SU-DHL-6 (cell line): ENCODE data around the gene ARPC1A.
A peak's percentile ranks its signal among the peaks of the same experiment; 100 is the strongest.
"Not testable (repeated sequence)": the region's sequence is repeated elsewhere in the genome, so short reads cannot be mapped to it uniquely, and the experiment has no call there.

Experiments
- H2AFZ ChIP-seq: fragments of 200-600 bp; sonication (generic); 2 replicates; pipeline ENCODE4 v1.6.1; 2014; ENCODE audit warnings: low read depth, mild to moderate bottlenecking, moderate library complexity, mixed read lengths, antibody characterized with exemption, low read length; ENCODE audit not compliant: severe bottlenecking
- H3F3A ChIP-seq: fragments of 200-600 bp; shearing (Covaris generic); 2 replicates; pipeline ENCODE4 v1.6.0; 2016; ENCODE audit warnings: antibody characterized with exemption, mild to moderate bottlenecking; ENCODE audit not compliant: insufficient read depth
- H3K27ac ChIP-seq: fragments of 200-600 bp; sonication (generic); 2 replicates; pipeline ENCODE4 v1.5.1; 2016; ENCODE audit warnings: low read depth, mild to moderate bottlenecking, low read length, moderate library complexity, mixed read lengths
- H3K27me3 ChIP-seq: fragments of 200-600 bp; sonication (generic), shearing (Covaris generic); 2 replicates; pipeline ENCODE4 v1.6.0; 2014; ENCODE audit warnings: mild to moderate bottlenecking, low read length
- H3K36me3 ChIP-seq: fragments of 200-600 bp; sonication (generic); 2 replicates; pipeline ENCODE4 v1.6.1; 2014; ENCODE audit warnings: mild to moderate bottlenecking, low read length, mixed read lengths
- H3K4me2 ChIP-seq: fragments of 300-600, 200-600 bp; shearing (Covaris generic), sonication (generic); 2 replicates; pipeline ENCODE4 v1.6.0; 2014; ENCODE audit warnings: low read length, low read depth, mild to moderate bottlenecking; ENCODE audit not compliant: poor library complexity, severe bottlenecking
- H3K4me3 ChIP-seq: fragments of 200-600 bp; sonication (generic); 2 replicates; pipeline ENCODE4 v1.5.1; 2014; ENCODE audit warnings: antibody characterized with exemption, low read length, mild to moderate bottlenecking, mixed read lengths; ENCODE audit not compliant: insufficient read depth, poor library complexity, severe bottlenecking
- H3K79me2 ChIP-seq: fragments of 200-600 bp; sonication (generic); 2 replicates; pipeline ENCODE4 v1.6.1; 2014; ENCODE audit warnings: mild to moderate bottlenecking, low read length, moderate library complexity; ENCODE audit not compliant: insufficient read depth
- H3K9ac ChIP-seq: fragments of 200-600 bp; sonication (generic); 2 replicates; pipeline ENCODE4 v1.7.0; 2014; ENCODE audit warnings: mild to moderate bottlenecking, low read length
- H3K9me2 ChIP-seq: fragments of 200-600 bp; sonication (generic); replicated peaks from 2 replicates; pipeline ENCODE4 v1.6.1; 2014; ENCODE audit warnings: low read length; ENCODE audit not compliant: insufficient read depth
- H3K9me3 ChIP-seq: fragments of 200-600 bp; sonication (generic); 2 replicates; pipeline ENCODE4 v1.6.1; 2014; ENCODE audit warnings: low read length, mixed read lengths; ENCODE audit not compliant: insufficient read depth
- H4K20me1 ChIP-seq: fragments of 200-600 bp; sonication (generic); 2 replicates; pipeline ENCODE4 v1.6.1; 2014; ENCODE audit warnings: low read depth, mild to moderate bottlenecking, antibody characterized with exemption, low read length, moderate library complexity, mixed read lengths
- EZH2phosphoT487 ChIP-seq: fragments of 200-600 bp; sonication (generic), shearing (Covaris generic); conservative IDR thresholded peaks from 2 replicates; pipeline ENCODE4 v1.6.1; 2018; ENCODE audit warnings: mild to moderate bottlenecking, antibody characterized with exemption, low read length, moderate library complexity, mixed read lengths
- TF ChIP-seq, protein P1 (sequence below): fragments of 200-600 bp; sonication (generic); IDR thresholded peaks from one replicate; pipeline ENCODE4 v1.5.1; 2017; ENCODE audit warnings: antibody characterized with exemption, mild to moderate bottlenecking, low read length, moderate library complexity; ENCODE audit not compliant: insufficient read depth, poor library complexity, severe bottlenecking

The ARPC1A gene

DNA sequence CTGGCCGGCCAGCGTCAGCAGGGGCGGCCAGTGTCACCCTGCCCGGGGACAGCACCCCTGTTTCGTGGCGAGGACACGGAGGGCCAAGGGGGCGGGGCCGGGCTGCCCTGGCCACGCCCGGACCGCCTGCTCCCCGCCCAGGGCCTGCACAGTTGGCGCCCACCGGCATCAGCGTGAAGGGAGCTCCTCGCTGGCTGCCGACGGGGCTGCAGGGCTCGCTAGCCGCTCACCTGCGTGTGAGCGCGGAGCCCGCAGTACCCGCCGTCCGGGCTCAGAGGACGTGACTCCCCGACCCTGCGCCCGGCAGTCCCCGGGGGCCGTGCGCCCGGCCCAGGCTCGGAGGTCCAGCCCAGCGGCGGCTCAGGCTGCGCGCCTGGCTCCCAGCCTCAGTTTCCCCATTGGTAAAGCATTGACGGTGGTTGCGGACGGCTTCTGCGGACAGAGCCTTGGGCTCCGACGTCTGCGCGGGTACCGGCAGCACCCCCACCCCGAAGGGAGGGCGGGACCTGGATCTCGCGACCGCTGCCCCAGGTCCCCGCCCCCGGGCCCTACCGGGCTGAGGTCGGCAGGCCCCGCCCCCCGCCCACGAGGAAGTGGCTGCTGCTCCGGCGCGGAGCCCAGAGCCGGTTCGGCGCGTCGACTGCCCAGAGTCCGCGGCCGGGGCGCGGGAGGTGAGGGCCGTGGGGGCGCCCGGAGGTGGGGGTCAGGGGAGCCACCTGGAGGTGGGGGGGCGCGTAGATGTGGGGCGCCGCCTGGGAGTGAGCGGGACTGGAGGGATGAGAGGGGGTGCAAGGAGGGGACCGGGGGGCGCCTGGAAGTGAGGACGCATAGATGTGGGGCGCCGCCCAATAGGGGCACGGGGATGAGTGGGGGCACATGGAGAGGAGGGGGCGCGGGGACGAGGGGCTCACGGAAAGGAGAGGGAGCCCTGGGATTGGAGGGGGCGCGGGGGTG lies 48.7 kb downstream of the ARPC1A start, which contains the start of gene ARPC1B:
Gene ARPC1B, plus strand, starts transcription at position 620 of the 954 bp plus-strand sequence. CDS start 10,985 bp downstream, outside the sequence.
- Histone ChIP-seq H3K4me3 (peak within 1 kb of the TSS; percentile 70), H4K20me1 (peaks cover 6% of the 10 kb centered on the region; the same call in 1 of the 2 replicates), H2AFZ (peak within 1 kb of the TSS; percentile 90), H3K27me3 (no peaks in the 10 kb centered on the region), H3K36me3 (no peaks in the 10 kb centered on the region), H3K9me3 (no peaks in the 10 kb centered on the region), H3K9me2 (no peaks in the 10 kb centered on the region), H3K9ac (peak within 1 kb of the TSS; percentile 91), H3K4me2 (peak within 1 kb of the TSS; percentile 63), H3F3A (peaks cover 19% of the 10 kb centered on the region), H3K27ac (peak within 1 kb of the TSS; percentile 82), H3K79me2 (peaks cover 41% of the 10 kb centered on the region)
- no peak for TF ChIP-seq EZH2phosphoT487
- TF ChIP-seq, protein P1, sequence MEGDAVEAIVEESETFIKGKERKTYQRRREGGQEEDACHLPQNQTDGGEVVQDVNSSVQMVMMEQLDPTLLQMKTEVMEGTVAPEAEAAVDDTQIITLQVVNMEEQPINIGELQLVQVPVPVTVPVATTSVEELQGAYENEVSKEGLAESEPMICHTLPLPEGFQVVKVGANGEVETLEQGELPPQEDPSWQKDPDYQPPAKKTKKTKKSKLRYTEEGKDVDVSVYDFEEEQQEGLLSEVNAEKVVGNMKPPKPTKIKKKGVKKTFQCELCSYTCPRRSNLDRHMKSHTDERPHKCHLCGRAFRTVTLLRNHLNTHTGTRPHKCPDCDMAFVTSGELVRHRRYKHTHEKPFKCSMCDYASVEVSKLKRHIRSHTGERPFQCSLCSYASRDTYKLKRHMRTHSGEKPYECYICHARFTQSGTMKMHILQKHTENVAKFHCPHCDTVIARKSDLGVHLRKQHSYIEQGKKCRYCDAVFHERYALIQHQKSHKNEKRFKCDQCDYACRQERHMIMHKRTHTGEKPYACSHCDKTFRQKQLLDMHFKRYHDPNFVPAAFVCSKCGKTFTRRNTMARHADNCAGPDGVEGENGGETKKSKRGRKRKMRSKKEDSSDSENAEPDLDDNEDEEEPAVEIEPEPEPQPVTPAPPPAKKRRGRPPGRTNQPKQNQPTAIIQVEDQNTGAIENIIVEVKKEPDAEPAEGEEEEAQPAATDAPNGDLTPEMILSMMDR = no peak

DNA sequence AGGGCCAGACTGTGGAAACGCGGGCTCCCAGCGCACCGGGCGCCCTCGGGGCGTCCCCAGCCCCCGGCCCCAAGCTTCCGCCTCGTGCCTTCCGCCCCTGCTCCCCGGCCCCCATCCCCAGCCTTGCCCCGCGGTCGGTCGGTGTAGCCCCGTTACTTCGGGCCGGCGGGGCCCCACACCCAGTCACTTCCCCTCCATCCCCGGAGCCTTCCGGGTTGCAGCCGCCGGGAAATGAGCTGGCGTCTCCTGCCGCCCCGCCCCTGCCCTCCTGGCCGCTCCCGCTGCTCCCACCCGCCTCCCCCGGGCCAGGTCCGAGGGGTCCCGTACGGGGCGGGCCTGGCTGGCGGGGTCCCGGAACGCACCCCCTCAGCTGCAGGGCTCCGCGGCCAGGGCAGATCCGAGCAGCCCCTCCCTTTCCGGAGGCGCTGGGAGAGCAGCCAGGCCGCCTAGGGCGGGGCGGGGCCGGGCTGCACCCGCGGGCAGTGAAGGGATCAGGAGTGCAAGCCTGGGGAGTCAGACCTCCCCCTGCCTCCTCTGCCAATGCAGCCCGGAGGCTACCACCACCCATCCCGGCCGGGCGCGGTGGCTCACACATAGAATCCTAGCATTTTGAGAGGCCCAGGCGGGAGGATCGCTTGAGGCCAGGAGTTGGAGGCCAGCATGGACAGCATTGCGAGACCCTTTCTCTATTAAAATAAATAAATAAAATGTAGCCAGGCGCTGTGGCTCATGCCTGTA lies 49.5 kb downstream of the ARPC1A start:
- peaks cover 27% of the 10 kb centered on the region for H3F3A ChIP-seq
- no peak for TF ChIP-seq EZH2phosphoT487
- TF ChIP-seq, protein P1 = no peak
- H3K27ac ChIP-seq = peak overlapping the region; percentile 82
- peaks cover 6% of the 10 kb centered on the region; the same call in 1 of the 2 replicates for H4K20me1 ChIP-seq
- H3K4me3 ChIP-seq = peak overlapping the region; percentile 70
- no peaks in the 10 kb centered on the region for H3K9me3 ChIP-seq
- no peaks in the 10 kb centered on the region for H3K27me3 ChIP-seq
- no peak overlapping the region for H2AFZ ChIP-seq
- peak overlapping the region; percentile 91 for H3K9ac ChIP-seq
- H3K36me3 ChIP-seq = no peaks in the 10 kb centered on the region
- H3K79me2 ChIP-seq = peaks cover 49% of the 10 kb centered on the region
- H3K4me2 ChIP-seq = peak overlapping the region; percentile 63
- H3K9me2 ChIP-seq = no peaks in the 10 kb centered on the region

DNA sequence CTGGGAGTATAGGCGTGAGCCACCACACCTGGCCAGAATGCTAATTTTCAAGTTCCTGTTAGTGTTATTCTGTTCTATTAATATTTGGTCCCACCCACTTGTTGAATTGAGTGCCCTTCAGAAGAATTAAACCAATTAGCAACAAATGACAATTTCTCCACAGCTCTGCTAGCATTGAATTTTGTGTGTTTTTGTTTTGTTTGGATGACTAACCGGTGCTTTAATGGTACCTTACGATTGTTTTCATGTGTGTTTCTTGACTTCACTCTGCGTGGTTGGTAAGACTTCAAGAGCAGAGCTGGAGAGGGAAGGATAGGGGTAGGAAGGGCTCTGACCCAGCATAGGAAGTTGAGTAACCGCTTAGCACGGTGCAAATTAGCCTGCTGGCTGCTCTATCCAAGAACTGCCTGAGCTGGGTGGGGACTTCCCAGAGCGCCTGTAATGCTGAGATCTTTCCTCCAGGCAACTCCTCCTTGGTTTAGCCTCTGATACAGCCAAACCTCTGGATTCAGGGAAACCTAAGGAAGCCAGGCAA lies 53.4 kb downstream of the ARPC1A start:
- Histone ChIP-seq H3K36me3 (0 out of 2 replicates have a peak, but pooled peaks cover 2% of the 10 kb centered on the region), H3K4me2 (peak overlapping the region; percentile 50), H3K9me3 (no peaks in the 10 kb centered on the region), H3K27ac (peak overlapping the region; percentile 88), H2AFZ (no peak overlapping the region), H3K79me2 (peaks cover 86% of the 10 kb centered on the region), H3K9ac (peak overlapping the region; percentile 54), H3K4me3 (peak overlapping the region; percentile 2), H3K27me3 (no peaks in the 10 kb centered on the region), H3F3A (peaks cover 30% of the 10 kb centered on the region), H4K20me1 (peaks cover 11% of the 10 kb centered on the region; the same call in 1 of the 2 replicates), H3K9me2 (no peaks in the 10 kb centered on the region)
- TF ChIP-seq EZH2phosphoT487 = no peak
- TF ChIP-seq, protein P1 = no peak

DNA sequence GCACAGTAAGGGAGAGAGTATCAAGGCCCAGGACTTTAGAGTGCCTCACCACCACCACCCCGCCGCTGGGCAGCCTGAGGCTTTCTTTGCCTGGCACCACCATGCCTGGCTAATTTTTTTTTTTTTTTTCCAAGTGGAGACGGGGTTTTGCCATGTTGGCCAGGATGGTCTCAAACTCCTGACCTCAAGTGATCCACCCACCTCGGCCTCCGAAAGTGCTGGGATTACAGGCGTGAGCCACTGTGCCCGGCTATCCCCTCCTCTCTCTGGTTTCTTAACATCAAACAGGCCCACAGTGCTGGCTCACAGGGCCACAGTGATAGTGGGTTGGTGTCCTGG lies 54.0 kb downstream of the ARPC1A start:
- H3K27me3 ChIP-seq, H3K36me3 ChIP-seq, H3K9me3 ChIP-seq, H3K9me2 ChIP-seq, H2AFZ ChIP-seq: not testable (repeated sequence)
- Histone ChIP-seq H3K79me2 (peaks cover 90% of the 10 kb centered on the region), H4K20me1 (peaks cover 11% of the 10 kb centered on the region; the same call in 1 of the 2 replicates), H3K9ac (peak overlapping the region; percentile 54), H3K4me3 (peak overlapping the region; percentile 2), H3F3A (peaks cover 30% of the 10 kb centered on the region), H3K4me2 (peak overlapping the region; percentile 50), H3K27ac (peak overlapping the region; percentile 88)
